ENCODE results near the gene MAPK4.
"Not testable (repeated sequence)": the region's sequence is repeated elsewhere in the genome, so short reads cannot be mapped to it uniquely, and the experiment has no call there.

The MAPK4 gene

GRCh38 chr18:50706199-50706598 lies 146.3 kb downstream of the MAPK4 start:
- H3K4me3 ChIP-seq (ENCODE audit: low read depth, low read length) = no peak overlapping the region
- no peak for DNase-seq (ENCODE audit: low read depth)

GRCh38 chr18:50706651-50707050 lies 146.8 kb downstream of the MAPK4 start:
- no peak for DNase-seq (ENCODE audit: low read depth)

GRCh38 chr18:50707297-50707696 lies 147.4 kb downstream of the MAPK4 start:
- H3K4me3 ChIP-seq (ENCODE audit: low read depth, low read length); DNase-seq (ENCODE audit: low read depth): not testable (repeated sequence)

More at GRCh38 chr18:50706651-50707050, 146.8 kb downstream of the MAPK4 start:
- H3K4me3 ChIP-seq (ENCODE audit: low read depth, low read length) = no peak overlapping the region

- no peak overlapping the region for H3K4me3 ChIP-seq (ENCODE audit: low read depth, low read length)
- DNase-seq (ENCODE audit: low read depth) = no peak
Measured at GRCh38 chr18:50707855-50708469, 148.1 kb downstream of the MAPK4 start.

GRCh38 chr18:50709193-50709592 lies 149.3 kb downstream of the MAPK4 start:
- DNase-seq (ENCODE audit: low read depth) = no peak
- no peak overlapping the region for H3K4me3 ChIP-seq (ENCODE audit: low read depth, low read length)

GRCh38 chr18:50711386-50711785 lies 151.5 kb downstream of the MAPK4 start:
- H3K4me3 ChIP-seq (ENCODE audit: low read depth, low read length) = no peak overlapping the region
- DNase-seq (ENCODE audit: low read depth) = no peak

- H3K4me3 ChIP-seq (ENCODE audit: low read depth, low read length) = no peak overlapping the region
- DNase-seq (ENCODE audit: low read depth) = no peak
Measured at GRCh38 chr18:50715919-50716318, 156.0 kb downstream of the MAPK4 start.

GRCh38 chr18:50716902-50717301 lies 157.0 kb downstream of the MAPK4 start:
- no peak overlapping the region for H3K4me3 ChIP-seq (ENCODE audit: low read depth, low read length)
- no peak for DNase-seq (ENCODE audit: low read depth)

GRCh38 chr18:50717563-50717962 lies 157.7 kb downstream of the MAPK4 start:
- H3K4me3 ChIP-seq (ENCODE audit: low read depth, low read length) = no peak overlapping the region
- no peak for DNase-seq (ENCODE audit: low read depth)

GRCh38 chr18:50719471-50720324 lies 159.8 kb downstream of the MAPK4 start:
- DNase-seq (ENCODE audit: low read depth) = no peak
- no peak overlapping the region for H3K4me3 ChIP-seq (ENCODE audit: low read depth, low read length)

GRCh38 chr18:50720325-50720674 lies 160.4 kb downstream of the MAPK4 start:
- DNase-seq (ENCODE audit: low read depth) = no peak
- H3K4me3 ChIP-seq (ENCODE audit: low read depth, low read length) = no peak overlapping the region

GRCh38 chr18:50721006-50721405 lies 161.1 kb downstream of the MAPK4 start:
- no peak for DNase-seq (ENCODE audit: low read depth)
- H3K4me3 ChIP-seq (ENCODE audit: low read depth, low read length) = no peak overlapping the region

- H3K4me3 ChIP-seq (ENCODE audit: low read depth, low read length) = no peak overlapping the region
- no peak for DNase-seq (ENCODE audit: low read depth)
Measured at GRCh38 chr18:50721451-50722120, 161.7 kb downstream of the MAPK4 start.

- H3K4me3 ChIP-seq (ENCODE audit: low read depth, low read length) = no peak overlapping the region
Measured at GRCh38 chr18:50722311-50722710, 162.4 kb downstream of the MAPK4 start.

GRCh38 chr18:50724751-50725151 lies 164.9 kb downstream of the MAPK4 start:
- no peak overlapping the region for H3K4me3 ChIP-seq (ENCODE audit: low read depth, low read length)
- no peak for DNase-seq (ENCODE audit: low read depth)

More at GRCh38 chr18:50722311-50722710, 162.4 kb downstream of the MAPK4 start:
- DNase-seq (ENCODE audit: low read depth) = no peak

- H3K4me3 ChIP-seq (ENCODE audit: low read depth, low read length) = no peak overlapping the region
- DNase-seq (ENCODE audit: low read depth) = no peak
Measured at GRCh38 chr18:50726960-50727589, 167.2 kb downstream of the MAPK4 start.

GRCh38 chr18:50727721-50728471 lies 168.0 kb downstream of the MAPK4 start:
- no peak for DNase-seq (ENCODE audit: low read depth)
- H3K4me3 ChIP-seq (ENCODE audit: low read depth, low read length) = no peak overlapping the region

GRCh38 chr18:50729376-50729775 lies 169.5 kb downstream of the MAPK4 start:
- no peak for DNase-seq (ENCODE audit: low read depth)
- no peak overlapping the region for H3K4me3 ChIP-seq (ENCODE audit: low read depth, low read length)

- H3K4me3 ChIP-seq (ENCODE audit: low read depth, low read length) = no peak overlapping the region
- no peak for DNase-seq (ENCODE audit: low read depth)
Measured at GRCh38 chr18:50729986-50730385, 170.1 kb downstream of the MAPK4 start.
